PC-9 (cell line): ENCODE measurements around the gene YIPF1. TPM values are rescaled to one million over a fixed set of nuclear protein-coding genes. Genes with fewer than 3 reads are reported as not detected.

Source experiments
- BruUV-seq: library from RNA; stranded (reverse); fragments of 400-500 nt; replicated peaks from 2 replicates; lab custom pipeline; 2021; lab: Mats Ljungman, UMichigan
- CTCF ChIA-PET: fragments of 300-600 bp; sonication (Branson Sonifier 250); formaldehyde crosslinking; loops from one replicate; lab custom pipeline; 2022; ENCODE audit warnings: antibody characterized with exemption; lab: Charles Lee
- POLR2A ChIA-PET: fragments of 300-600 bp; sonication (Branson Sonifier 250); formaldehyde crosslinking; loops from one replicate; lab custom pipeline; 2022; ENCODE audit warnings: antibody characterized with exemption; ENCODE audit not compliant: unreplicated experiment; lab: Charles Lee
- DNase-seq, 2 experiments: peaks; one replicate each; pipeline versions ENCODE4 v3.0.0 to v3.0.0-alpha.2; 2015 to 2022; ENCODE audit warnings: mixed read lengths in 1 of 2
- H2AFZ ChIP-seq: fragments of 200-600 bp; sonication (generic); 2 replicates; pipeline ENCODE4 v1.8.1; 2017; ENCODE audit warnings: antibody characterized with exemption
- H3F3A ChIP-seq: fragments of 200-600 bp; sonication (generic); 2 replicates; pipeline ENCODE4 v1.8.1; 2017; ENCODE audit warnings: antibody characterized with exemption, mild to moderate bottlenecking, low read depth; ENCODE audit not compliant: insufficient read depth
- H3K27ac ChIP-seq: fragments of 200-600 bp; sonication (generic); 2 replicates; pipeline ENCODE4 v1.6.1; 2016; ENCODE audit warnings: mixed run types
- H3K27me3 ChIP-seq: fragments of 200-600 bp; sonication (generic); 2 replicates; pipeline ENCODE4 v1.6.1; 2016; ENCODE audit warnings: low read depth, mixed run types; ENCODE audit not compliant: insufficient read depth
- H3K36me3 ChIP-seq: fragments of 200-600 bp; sonication (generic); 2 replicates; pipeline ENCODE4 v1.6.1; 2016; ENCODE audit warnings: low read depth, mixed run types
- H3K4me1 ChIP-seq: fragments of 200-600 bp; sonication (generic); replicated peaks from 2 replicates; pipeline ENCODE4 v1.6.1; 2016; ENCODE audit warnings: mixed run types; ENCODE audit not compliant: insufficient read depth
- H3K4me2 ChIP-seq: fragments of 200-600 bp; sonication (generic); 2 replicates; pipeline ENCODE4 v1.6.1; 2017; ENCODE audit warnings: mixed run types
- H3K4me3 ChIP-seq: fragments of 200-600 bp; sonication (generic); 2 replicates; pipeline ENCODE4 v1.6.1; 2016; ENCODE audit warnings: mixed run types
- H3K79me2 ChIP-seq: fragments of 200-600 bp; sonication (generic); 2 replicates; pipeline ENCODE4 v1.6.1; 2017; ENCODE audit warnings: low read depth, mixed run types
- H3K9me2 ChIP-seq: fragments of 200-600 bp; sonication (generic); 2 replicates; pipeline ENCODE4 v1.8.1; 2017; ENCODE audit warnings: mild to moderate bottlenecking; ENCODE audit not compliant: insufficient read depth
- H3K9me3 ChIP-seq: fragments of 200-600 bp; sonication (generic); 2 replicates; pipeline ENCODE4 v1.8.1; 2016; ENCODE audit warnings: low read depth; ENCODE audit not compliant: insufficient read depth
- H4K20me1 ChIP-seq: fragments of 200-600 bp; sonication (generic); 2 replicates; pipeline ENCODE4 v1.8.1; 2017; ENCODE audit not compliant: insufficient read depth
- EZH2 ChIP-seq: fragments of 200-600 bp; sonication (generic); IDR thresholded peaks from 2 replicates; pipeline ENCODE4 v1.8.0; 2017; ENCODE audit warnings: antibody characterized with exemption, low read depth
- intact Hi-C: fragments of 100-400 bp; cut with micrococcal nuclease; formaldehyde crosslinking; loops from one replicate; pipeline ENCODE4 v1.10.0; 2022; ENCODE audit not compliant: unreplicated experiment
- total RNA-seq: library from RNA; stranded (reverse); gene quantifications from 2 replicates; pipeline ENCODE4 v1.2.3, GENCODE V29; 2021
- TF ChIP-seq, protein P1 (sequence below): fragments of 200-600 bp; sonication (generic); conservative IDR thresholded peaks from 2 replicates; pipeline ENCODE4 v1.6.1; 2017; ENCODE audit warnings: mixed run types, antibody characterized with exemption, mild to moderate bottlenecking, moderate library complexity

YIPF1 gene
- total RNA-seq, 1 experiment from 2014 or later = 23.3 TPM

DNA sequence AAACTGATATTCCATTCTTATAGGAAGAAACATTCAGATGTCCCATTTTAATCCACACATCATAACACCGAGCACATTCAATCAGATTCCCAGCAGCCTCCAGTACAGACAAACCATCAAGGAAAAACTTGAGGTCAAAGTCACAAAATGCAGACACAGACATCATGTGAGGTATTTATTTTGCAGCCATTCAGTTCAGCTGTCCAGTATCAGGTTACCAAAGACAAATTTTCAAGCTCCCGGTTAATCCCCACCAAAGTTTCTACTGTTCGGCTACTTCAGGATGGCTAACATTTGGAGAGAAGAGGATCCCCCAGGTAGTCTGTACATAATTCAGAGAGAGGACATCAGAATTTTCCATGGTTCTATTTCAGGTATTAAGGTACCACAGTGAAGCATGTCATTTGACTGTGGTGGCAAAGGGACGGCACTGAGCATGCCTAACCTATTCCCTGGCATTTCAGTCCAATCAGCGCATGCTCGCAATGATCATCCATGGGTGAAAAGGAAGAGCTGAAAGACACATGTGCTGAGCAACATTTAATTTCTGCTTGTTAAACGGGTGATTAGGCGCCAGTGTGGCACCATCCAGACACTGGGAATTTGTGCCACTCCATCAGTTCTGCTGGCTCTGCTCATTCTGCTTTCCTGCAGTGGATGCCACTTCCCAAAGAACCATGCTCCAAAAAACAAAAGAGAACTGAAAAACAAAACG is 37.9 kb downstream of the YIPF1 start:
- Histone ChIP-seq H3K9me3 (no peaks in the 10 kb centered on the region), H2AFZ (no peak overlapping the region), H3F3A (no peaks in the 10 kb centered on the region), H3K27me3 (no peaks in the 10 kb centered on the region), H3K36me3 (no peaks in the 10 kb centered on the region), H3K79me2 (no peaks in the 10 kb centered on the region), H3K4me1 (no peaks in the 10 kb centered on the region), H3K4me3 (no peak overlapping the region), H3K9me2 (no peaks in the 10 kb centered on the region), H4K20me1 (no peaks in the 10 kb centered on the region), H3K27ac (no peak overlapping the region), H3K4me2 (no peak overlapping the region)
- intact Hi-C loops = no loop called here
- no peak for DNase-seq
- no peak for TF ChIP-seq EZH2
- TF ChIP-seq, protein P1, sequence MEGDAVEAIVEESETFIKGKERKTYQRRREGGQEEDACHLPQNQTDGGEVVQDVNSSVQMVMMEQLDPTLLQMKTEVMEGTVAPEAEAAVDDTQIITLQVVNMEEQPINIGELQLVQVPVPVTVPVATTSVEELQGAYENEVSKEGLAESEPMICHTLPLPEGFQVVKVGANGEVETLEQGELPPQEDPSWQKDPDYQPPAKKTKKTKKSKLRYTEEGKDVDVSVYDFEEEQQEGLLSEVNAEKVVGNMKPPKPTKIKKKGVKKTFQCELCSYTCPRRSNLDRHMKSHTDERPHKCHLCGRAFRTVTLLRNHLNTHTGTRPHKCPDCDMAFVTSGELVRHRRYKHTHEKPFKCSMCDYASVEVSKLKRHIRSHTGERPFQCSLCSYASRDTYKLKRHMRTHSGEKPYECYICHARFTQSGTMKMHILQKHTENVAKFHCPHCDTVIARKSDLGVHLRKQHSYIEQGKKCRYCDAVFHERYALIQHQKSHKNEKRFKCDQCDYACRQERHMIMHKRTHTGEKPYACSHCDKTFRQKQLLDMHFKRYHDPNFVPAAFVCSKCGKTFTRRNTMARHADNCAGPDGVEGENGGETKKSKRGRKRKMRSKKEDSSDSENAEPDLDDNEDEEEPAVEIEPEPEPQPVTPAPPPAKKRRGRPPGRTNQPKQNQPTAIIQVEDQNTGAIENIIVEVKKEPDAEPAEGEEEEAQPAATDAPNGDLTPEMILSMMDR = no peak
- POLR2A ChIA-PET = no interaction called here
- no TSS peak for BruUV-seq
- CTCF ChIA-PET = interaction anchor here (0.6 to 1.1 kb wide), 2 partner anchors 9 to 694 kb away, joined by 3 to 6 read pairs; no protein-coding TSS in a partner anchor

DNA sequence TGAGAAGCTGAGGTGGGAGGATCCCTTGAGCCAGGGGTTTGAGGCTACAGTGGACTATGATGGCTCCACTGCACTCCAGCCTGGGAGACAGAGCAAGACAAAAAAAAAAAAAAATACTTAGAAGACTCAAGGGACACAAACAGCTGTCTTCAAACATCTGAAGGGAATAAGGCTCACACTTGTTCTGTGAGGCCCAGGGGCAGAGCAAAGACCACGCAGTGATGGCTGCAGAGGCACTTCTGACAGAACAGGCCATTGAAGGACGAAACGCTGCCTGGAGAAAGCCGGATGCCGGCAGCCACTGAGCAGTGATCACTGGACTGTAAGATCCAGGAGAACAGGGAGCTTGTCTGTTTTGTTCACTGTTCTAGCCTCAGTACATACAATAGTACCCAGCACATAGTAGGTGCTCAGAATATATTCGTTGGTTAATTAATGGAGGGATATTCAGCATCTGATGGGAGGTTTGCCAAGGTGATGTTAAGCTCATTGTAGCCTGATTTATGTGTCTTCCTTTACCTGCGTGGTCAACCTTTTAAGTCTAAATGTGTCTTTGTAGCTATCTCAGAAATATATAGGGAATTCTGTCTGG is 39.4 kb downstream of the YIPF1 start:
- no peak for DNase-seq
- BruUV-seq = no TSS peak
- H2AFZ ChIP-seq = no peak overlapping the region
- no peak for TF ChIP-seq EZH2
- H3K27ac ChIP-seq = no peak overlapping the region
- POLR2A ChIA-PET = no interaction called here
- H3K9me3 ChIP-seq = no peaks in the 10 kb centered on the region
- no peaks in the 10 kb centered on the region for H3K9me2 ChIP-seq
- H3K79me2 ChIP-seq = no peaks in the 10 kb centered on the region
- H3K27me3 ChIP-seq = no peaks in the 10 kb centered on the region
- H3K36me3 ChIP-seq = no peaks in the 10 kb centered on the region
- H4K20me1 ChIP-seq = no peaks in the 10 kb centered on the region
- no peaks in the 10 kb centered on the region for H3K4me1 ChIP-seq
- H3K4me3 ChIP-seq = no peak overlapping the region
- CTCF ChIA-PET = interaction anchor here (0.7 to 1.1 kb wide), 2 partner anchors 9 to 10 kb away, joined by 3 read pairs; no protein-coding TSS in a partner anchor
- no peak overlapping the region for H3K4me2 ChIP-seq
- H3F3A ChIP-seq = no peaks in the 10 kb centered on the region
- intact Hi-C loops = no loop called here

DNA sequence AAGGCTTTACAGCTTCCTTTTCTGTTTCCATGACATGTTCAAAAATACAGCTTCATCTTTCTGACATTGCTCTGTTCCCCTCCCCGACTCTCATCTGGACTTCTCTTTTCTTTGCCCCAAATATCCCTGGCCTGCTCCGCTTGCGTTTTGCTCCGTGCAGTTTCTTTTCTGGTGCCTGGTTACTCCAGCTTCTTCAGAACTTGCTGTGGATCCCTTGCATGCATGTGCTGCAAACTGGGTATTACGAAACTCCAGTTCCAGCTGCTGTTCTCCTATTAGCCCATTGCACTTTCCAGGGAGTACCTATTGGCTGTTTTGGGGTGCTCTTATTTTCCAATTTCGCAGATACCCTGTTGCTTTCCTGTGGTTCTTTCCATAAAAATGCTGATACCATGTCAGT is 41.6 kb downstream of the YIPF1 start:
- Histone ChIP-seq H4K20me1 (no peaks in the 10 kb centered on the region), H3K27me3 (no peaks in the 10 kb centered on the region), H3K36me3 (no peaks in the 10 kb centered on the region), H3K4me3 (no peak overlapping the region), H3F3A (no peaks in the 10 kb centered on the region), H3K27ac (no peak overlapping the region), H3K4me1 (no peaks in the 10 kb centered on the region), H3K9me2 (no peaks in the 10 kb centered on the region), H2AFZ (no peak overlapping the region), H3K4me2 (no peak overlapping the region), H3K79me2 (no peaks in the 10 kb centered on the region), H3K9me3 (no peaks in the 10 kb centered on the region)
- DNase-seq = no peak
- TF ChIP-seq EZH2 = no peak
- ChIA-PET CTCF (interaction anchor here (0.8 to 1.5 kb wide), 2 partner anchors 12 to 31 kb away, joined by 3 read pairs; no protein-coding TSS in a partner anchor), POLR2A (no interaction called here)
- no TSS peak for BruUV-seq
- intact Hi-C loops = no loop called here

DNA sequence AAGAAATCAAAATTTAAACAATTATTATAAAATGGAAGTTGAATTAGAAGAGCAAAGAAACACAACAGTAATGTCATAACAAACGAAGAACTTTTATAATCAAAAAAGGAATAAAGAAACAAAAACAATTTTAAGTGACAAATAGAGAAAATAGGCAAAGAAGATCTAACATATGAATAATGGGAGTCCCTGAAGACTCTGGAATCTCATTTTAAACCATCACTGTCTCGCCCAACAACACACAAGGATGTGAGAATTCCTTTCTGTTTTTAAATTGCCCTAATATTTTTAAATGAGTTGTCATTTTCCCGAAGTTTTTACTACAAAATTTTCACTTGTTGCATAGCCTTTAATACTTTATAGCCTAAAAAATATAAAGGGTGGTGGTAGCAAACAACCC is 47.2 kb downstream of the YIPF1 start:
- no peaks in the 10 kb centered on the region for H3K36me3 ChIP-seq
- H3K9me3 ChIP-seq = peaks cover 4% of the 10 kb centered on the region
- H3F3A ChIP-seq = no peaks in the 10 kb centered on the region; the same call in 1 of the 2 replicates
- no peaks in the 10 kb centered on the region for H4K20me1 ChIP-seq
- ChIA-PET POLR2A (no interaction called here), CTCF (no interaction called here)
- no peak for DNase-seq
- H3K9me2 ChIP-seq = no peaks in the 10 kb centered on the region
- H3K79me2 ChIP-seq = peaks cover 8% of the 10 kb centered on the region
- H3K4me2 ChIP-seq = no peak overlapping the region
- H3K4me1 ChIP-seq = no peaks in the 10 kb centered on the region
- TF ChIP-seq EZH2 = no peak
- TF ChIP-seq, protein P1 = no peak
- no peaks in the 10 kb centered on the region for H3K27me3 ChIP-seq
- no peak overlapping the region for H2AFZ ChIP-seq
- intact Hi-C loops = no loop called here
- no TSS peak for BruUV-seq
- H3K4me3 ChIP-seq = no peak overlapping the region
- H3K27ac ChIP-seq = no peak overlapping the region
